Uterus (tissue), 2 donors: ENCODE measurements around the gene ATXN7L1.

ENCODE experiments used
- POLR2A ChIP-seq, 2 donors: fragments of 450-650 bp; IDR thresholded peaks; one replicate each; pipeline ENCODE4 v1.6.1; 2016; ENCODE audit warnings: antibody characterized with exemption in 2 of 2, mild to moderate bottlenecking in 1 of 2, moderate library complexity in 1 of 2
- TF ChIP-seq, protein P1 (sequence below), 4 experiments: fragments of 200-600 bp in 2 of 4; fragments of 450-650 bp in 2 of 4; sonication (generic) in 2 of 4; IDR thresholded peaks; one replicate each; pipeline ENCODE4 v1.5.1; 2016 to 2019; ENCODE audit warnings: antibody characterized with exemption in 4 of 4, mild to moderate bottlenecking in 2 of 4, moderate library complexity in 1 of 4

DNA sequence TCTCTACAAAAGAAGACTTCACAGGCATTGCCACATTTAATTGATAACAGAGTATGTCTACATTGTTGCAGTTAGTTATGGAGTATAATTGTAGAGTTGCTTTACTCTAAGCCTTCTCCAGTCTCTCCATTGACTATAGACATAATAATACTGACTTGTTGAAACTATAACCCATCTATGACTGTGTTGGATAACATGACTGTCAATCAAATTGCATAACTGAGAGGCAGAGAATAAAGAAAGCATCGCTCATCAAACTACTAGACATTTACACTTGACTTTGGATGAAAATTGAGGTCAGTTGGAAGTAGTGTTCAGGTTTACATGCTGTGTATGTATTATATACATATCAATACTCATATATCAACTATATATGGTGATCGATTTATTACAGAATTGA, 3.4 kb upstream of the ATXN7L1 start:
- TF ChIP-seq, protein P1, sequence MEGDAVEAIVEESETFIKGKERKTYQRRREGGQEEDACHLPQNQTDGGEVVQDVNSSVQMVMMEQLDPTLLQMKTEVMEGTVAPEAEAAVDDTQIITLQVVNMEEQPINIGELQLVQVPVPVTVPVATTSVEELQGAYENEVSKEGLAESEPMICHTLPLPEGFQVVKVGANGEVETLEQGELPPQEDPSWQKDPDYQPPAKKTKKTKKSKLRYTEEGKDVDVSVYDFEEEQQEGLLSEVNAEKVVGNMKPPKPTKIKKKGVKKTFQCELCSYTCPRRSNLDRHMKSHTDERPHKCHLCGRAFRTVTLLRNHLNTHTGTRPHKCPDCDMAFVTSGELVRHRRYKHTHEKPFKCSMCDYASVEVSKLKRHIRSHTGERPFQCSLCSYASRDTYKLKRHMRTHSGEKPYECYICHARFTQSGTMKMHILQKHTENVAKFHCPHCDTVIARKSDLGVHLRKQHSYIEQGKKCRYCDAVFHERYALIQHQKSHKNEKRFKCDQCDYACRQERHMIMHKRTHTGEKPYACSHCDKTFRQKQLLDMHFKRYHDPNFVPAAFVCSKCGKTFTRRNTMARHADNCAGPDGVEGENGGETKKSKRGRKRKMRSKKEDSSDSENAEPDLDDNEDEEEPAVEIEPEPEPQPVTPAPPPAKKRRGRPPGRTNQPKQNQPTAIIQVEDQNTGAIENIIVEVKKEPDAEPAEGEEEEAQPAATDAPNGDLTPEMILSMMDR (IDR thresholded peaks at IDR 0.05) = no peak
- TF ChIP-seq POLR2A (IDR thresholded peaks at IDR 0.05) = no peak
